ENCODE measurements around the gene IFNA16.
"Not testable (repeated sequence)": the region's sequence is repeated elsewhere in the genome, so short reads cannot be mapped to it uniquely, and the experiment has no call there.

The IFNA16 gene

GRCh38 chr9:21194867-21195776, 22.0 kb downstream of the IFNA16 start:
- peak; percentile 81 for ATAC-seq
- DNase-seq: peak; percentile 24

GRCh38 chr9:21187487-21187886, 29.6 kb downstream of the IFNA16 start, which contains the start of gene IFNA4:
Gene IFNA4 (minus strand): TSS chr9:21187587. CDS start chr9:21187531, 56 bp downstream.
- DNase-seq, ATAC-seq: not testable (repeated sequence)

DNA sequence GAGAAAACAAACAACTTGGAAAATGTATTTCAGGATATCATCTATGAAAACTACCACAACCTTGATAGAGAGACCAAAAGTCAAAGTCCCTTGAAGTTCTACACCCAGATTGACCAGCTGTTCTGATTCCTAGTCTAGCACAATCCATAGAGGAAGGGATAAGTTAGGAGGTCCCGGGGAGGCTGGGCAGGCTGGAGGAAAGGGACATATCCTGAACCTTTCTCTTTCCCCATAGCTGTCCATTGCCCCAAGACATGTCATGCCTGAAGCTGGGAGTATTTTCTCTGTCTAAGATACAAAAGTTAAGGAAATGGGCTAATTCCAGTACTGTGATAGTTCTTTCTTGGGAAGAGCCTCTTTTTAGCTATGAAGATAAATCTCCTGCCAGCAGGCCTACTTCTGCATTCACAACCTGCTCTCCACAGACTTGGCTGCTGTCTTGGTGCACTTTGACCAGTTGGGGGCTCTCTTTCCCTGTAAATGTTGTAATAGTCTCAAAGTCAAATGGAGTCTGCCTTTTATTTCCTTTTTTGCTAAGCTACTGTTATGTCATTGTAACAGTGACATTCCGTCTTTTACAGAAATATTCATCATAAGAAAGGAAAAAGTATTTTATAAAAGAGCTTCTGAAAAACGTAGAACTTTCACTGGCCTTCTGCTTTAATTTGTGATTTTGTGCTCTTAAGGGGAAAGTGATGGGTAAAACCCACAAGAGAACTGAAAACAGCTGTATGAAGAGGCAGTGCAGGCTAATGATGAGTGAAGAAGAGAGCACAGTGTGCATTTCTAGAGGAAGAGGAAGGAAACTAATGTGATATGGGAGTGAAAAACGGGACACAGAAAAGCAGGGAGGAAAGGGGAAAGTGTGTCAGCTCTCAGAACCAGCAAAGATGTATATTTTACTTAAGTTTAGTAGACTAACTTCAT, 34.0 kb downstream of the IFNA16 start:
- not testable (repeated sequence) for DNase-seq
- ATAC-seq: peak; percentile 71

- DNase-seq: no peak
- ATAC-seq: no peak
These were observed 42.4 kb downstream of the IFNA16 start for GRCh38 chr9:21174671-21175070.

GRCh38 chr9:21172156-21172555, 45.0 kb downstream of the IFNA16 start:
- ATAC-seq (no peak), DNase-seq (no peak)

GRCh38 chr9:21171351-21171750, 45.8 kb downstream of the IFNA16 start:
- ATAC-seq: no peak
- no peak for DNase-seq

- DNase-seq, ATAC-seq: not testable (repeated sequence)
These were observed 50.6 kb downstream of the IFNA16 start, which contains the start of gene IFNA21 for GRCh38 chr9:21166560-21166959. Gene IFNA21 (minus strand): TSS chr9:21166660. CDS start chr9:21166612, 48 bp downstream.
